ENCODE data around the gene PTOV1.
A peak's percentile ranks its signal among the peaks of the same experiment; 100 is the strongest.

Gene PTOV1

GRCh38 chr19:49888510-49888824 is 37.5 kb downstream of the PTOV1 start:
- TF ChIP-seq CTCF (IDR thresholded peaks at IDR 0.05; ENCODE audit: extremely low read depth, insufficient read depth, missing control alignments): no peak
- no peak for DNase-seq (ENCODE audit: low spot score)
- in situ Hi-C loops (cut with MboI; ENCODE audit: low pct_unique_long_range_greater_than_20kb, low sequenced_read_pairs, unreplicated experiment): no loop called here

- in situ Hi-C loops (cut with MboI; ENCODE audit: low pct_unique_long_range_greater_than_20kb, low sequenced_read_pairs, unreplicated experiment): no loop called here
- TF ChIP-seq CTCF (IDR thresholded peaks at IDR 0.05; ENCODE audit: extremely low read depth, insufficient read depth, missing control alignments): no peak
- no peak for DNase-seq (ENCODE audit: low spot score)
These were observed 38.2 kb downstream of the PTOV1 start for GRCh38 chr19:49889038-49889686.

GRCh38 chr19:49889687-49890348 is 38.9 kb downstream of the PTOV1 start:
- TF ChIP-seq CTCF (IDR thresholded peaks at IDR 0.05; ENCODE audit: extremely low read depth, insufficient read depth, missing control alignments): peak; percentile 83
- in situ Hi-C loops (cut with MboI; ENCODE audit: low pct_unique_long_range_greater_than_20kb, low sequenced_read_pairs, unreplicated experiment): no loop called here
- DNase-seq (ENCODE audit: low spot score): peak; percentile 73

GRCh38 chr19:49890349-49891311 is 39.7 kb downstream of the PTOV1 start:
- peak; percentile 87 for DNase-seq (ENCODE audit: low spot score)
- in situ Hi-C loops (cut with MboI; ENCODE audit: low pct_unique_long_range_greater_than_20kb, low sequenced_read_pairs, unreplicated experiment): no loop called here
- TF ChIP-seq CTCF (IDR thresholded peaks at IDR 0.05; ENCODE audit: extremely low read depth, insufficient read depth, missing control alignments): no peak

GRCh38 chr19:49891393-49891792 is 40.4 kb downstream of the PTOV1 start:
- in situ Hi-C loops (cut with MboI; ENCODE audit: low pct_unique_long_range_greater_than_20kb, low sequenced_read_pairs, unreplicated experiment): no loop called here
- DNase-seq (ENCODE audit: low spot score): no peak
- no peak for TF ChIP-seq CTCF (IDR thresholded peaks at IDR 0.05; ENCODE audit: extremely low read depth, insufficient read depth, missing control alignments)

GRCh38 chr19:49892716-49893115 is 41.8 kb downstream of the PTOV1 start:
- in situ Hi-C loops (cut with MboI; ENCODE audit: low pct_unique_long_range_greater_than_20kb, low sequenced_read_pairs, unreplicated experiment): no loop called here
- no peak for TF ChIP-seq CTCF (IDR thresholded peaks at IDR 0.05; ENCODE audit: extremely low read depth, insufficient read depth, missing control alignments)
- no peak for DNase-seq (ENCODE audit: low spot score)
